ACHN (cell line): ENCODE data around the gene FBXL14.

Experiments used
- DNase-seq: peaks from one replicate; pipeline ENCODE4 v3.0.0-alpha.2; 2015
- in situ Hi-C: cut with HindIII; loops from 2 replicates; pipeline ENCODE4 v1.10.0; 2017; ENCODE audit warnings: low sequenced_read_pairs, low pct_ligation_motif_present, low pct_unique_long_range_greater_than_20kb

Gene FBXL14

DNA sequence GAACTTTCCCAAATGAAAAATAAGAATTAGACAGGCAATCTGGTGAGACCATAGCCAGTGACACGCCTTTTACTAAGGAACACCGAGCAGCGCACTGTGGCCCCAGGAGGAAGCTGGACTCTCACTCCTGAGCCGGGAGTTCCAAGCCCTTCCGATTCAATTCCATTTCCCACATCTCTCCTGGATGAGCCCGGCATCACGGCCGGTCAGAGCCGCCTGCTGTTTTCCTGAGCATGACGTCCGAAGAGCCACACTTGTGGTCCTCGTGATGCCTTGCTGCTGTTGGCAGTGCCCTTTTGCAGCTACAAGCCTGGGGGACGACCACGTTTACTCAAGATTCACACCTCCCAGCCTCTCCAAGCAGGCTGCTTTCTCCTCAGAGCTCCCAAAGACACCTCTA lies 40.8 kb downstream of the FBXL14 start:
- in situ Hi-C loops: no loop called here
- no peak for DNase-seq

DNA sequence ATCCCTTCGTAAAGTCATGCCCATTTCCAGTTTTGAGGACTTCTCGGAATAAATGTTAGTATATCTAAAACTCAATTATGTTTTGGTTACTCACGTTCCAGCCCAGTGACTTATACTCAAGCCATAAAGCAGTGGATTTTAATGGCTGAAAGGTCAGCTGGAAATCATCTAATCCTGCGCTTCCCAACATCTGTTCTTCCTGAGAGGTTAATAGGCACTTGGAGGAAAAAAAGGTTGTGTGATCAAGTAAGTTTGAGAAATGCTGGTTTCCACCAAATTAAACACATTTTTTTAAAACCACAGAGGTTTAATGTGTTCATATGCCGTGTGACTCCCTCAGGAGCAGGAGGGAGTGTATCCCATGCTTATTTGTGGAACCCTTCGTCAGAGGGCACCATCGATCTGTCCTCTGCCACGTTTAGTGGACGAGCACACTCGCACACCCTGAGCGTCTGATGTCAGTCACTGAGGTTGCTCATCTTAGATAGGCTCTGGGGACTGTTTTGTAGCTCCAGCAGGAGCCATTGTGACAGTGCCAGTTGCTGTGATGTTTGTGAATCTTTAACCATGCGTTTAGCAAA lies 41.4 kb downstream of the FBXL14 start:
- in situ Hi-C loops: no loop called here
- no peak for DNase-seq

DNA sequence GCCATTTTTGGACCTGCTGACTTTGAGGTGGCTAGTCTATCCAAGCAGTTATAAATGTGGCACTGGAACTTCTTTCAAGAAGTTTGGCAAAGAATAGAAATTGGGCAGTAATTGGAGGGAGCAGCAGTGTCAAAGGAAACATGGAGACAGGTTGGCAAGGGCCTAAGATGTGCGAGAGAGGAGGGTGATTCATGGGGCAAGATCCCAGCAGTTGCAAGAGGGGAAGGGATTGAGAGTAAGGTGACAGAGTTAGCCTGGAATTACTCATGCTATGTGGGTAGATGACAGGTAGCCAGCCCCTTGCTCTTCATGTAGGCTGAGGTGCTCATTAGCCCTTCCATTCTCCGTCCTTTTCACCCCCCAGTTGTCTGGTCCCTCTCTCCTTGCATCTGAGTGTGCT lies 42.2 kb downstream of the FBXL14 start:
- no peak for DNase-seq
- in situ Hi-C loops: no loop called here

DNA sequence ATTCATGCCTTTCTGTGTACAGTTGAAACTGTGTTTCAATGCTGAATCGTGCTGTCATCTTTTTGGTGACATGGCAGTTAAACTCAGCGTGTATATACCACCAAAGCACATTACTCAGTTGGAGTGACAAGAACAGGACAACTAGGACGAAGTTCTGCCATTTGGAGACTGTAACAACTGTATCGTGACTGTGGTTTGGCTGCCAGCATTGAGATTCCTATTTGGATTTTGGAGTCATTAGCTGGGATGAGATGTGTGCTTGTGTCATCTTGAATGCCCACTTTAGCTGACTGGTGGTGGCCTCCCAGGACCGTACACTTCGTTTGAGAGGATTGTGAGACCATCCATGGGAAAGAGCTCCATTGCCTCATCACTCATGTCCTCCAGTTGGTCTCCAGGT lies 42.9 kb downstream of the FBXL14 start:
- in situ Hi-C loops: no loop called here

DNA sequence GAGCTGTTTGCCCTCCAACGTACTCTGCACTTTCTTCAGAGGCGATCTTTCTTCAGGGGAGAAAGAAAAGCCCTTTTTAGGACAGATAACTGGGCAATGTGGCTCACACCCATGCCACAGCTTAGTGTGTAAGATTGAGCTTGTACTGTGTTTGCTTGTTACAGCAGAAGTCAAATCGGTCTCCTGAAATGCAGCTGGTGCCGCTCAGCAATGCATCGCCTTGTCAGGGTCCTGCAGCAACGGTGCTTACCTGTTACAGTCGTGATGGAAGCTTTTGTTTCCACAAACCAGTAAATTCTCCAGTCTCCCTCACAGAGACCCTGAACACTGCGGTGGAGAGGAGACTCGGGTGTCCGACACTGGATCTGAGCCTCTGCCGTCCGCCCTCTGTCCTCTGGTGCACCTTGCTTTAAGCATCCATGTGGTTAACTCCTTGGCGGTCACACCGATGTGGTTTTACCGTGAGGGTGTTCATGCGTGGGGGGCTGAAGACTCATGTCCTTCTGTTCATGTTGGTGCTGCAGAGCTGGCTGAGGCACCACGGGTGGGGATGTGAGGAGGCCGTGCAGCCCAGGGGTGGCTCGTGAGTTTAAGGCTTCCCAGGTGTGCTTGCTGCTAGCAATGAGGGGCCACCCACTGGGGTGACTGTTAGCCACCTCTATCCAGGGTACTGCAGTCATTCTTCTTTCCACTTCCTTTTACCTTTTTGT lies 47.3 kb downstream of the FBXL14 start:
- DNase-seq: no peak
- in situ Hi-C loops: no loop called here

More for the DNA sequence above, 42.9 kb downstream of the FBXL14 start:
- no peak for DNase-seq

DNA sequence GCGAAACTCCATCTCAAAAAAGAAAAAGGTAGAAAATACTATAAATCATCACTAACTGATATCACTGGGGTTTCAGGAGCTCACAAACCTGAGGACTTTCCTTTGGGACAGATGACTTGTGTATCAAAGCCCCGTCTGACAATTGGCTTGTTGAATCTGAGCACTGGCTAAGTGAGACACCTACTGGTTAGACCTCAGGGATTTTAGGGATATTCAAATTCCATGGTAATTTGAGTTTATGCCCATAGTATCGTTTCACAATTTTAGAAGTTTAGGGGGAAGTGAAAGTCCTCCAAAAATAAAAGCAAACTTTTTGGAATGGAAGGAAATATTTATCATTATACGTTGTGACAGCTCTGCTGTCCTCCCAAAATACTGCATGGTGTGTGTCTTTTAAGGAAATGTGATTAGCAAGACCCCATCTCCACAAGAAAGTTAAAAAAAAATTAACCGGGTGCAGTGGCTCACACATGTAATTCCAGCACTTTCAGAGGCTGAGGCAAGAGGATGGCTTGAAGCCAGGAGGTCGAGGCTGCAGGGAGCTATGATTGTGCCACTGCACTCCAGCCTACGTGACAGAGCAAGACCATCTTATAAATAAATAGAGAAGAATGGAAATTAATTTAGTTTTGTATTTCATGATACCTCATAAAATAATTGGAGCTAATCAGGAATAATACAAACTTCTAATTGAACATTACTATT lies 49.2 kb downstream of the FBXL14 start:
- in situ Hi-C loops: no loop called here

DNA sequence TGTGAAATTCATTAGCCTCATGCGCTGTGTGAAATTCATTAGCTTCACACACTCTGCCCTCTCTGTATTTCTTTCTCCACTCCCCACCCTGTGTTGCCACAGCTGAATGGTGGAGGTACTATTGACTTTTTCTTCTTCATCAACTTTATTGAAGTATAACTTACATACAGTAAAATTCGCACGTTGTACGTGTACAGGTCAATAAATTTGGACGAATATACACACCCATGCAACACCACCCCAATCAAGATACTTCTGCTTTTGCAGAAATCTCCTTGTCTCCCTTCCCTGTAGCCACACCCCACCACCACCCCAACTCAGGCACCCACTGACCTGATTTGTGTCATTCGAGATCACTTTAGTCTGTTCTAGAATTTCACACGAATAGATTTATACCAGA lies 51.8 kb downstream of the FBXL14 start:
- in situ Hi-C loops: no loop called here
- no peak for DNase-seq

More for the DNA sequence above, 49.2 kb downstream of the FBXL14 start:
- no peak for DNase-seq

DNA sequence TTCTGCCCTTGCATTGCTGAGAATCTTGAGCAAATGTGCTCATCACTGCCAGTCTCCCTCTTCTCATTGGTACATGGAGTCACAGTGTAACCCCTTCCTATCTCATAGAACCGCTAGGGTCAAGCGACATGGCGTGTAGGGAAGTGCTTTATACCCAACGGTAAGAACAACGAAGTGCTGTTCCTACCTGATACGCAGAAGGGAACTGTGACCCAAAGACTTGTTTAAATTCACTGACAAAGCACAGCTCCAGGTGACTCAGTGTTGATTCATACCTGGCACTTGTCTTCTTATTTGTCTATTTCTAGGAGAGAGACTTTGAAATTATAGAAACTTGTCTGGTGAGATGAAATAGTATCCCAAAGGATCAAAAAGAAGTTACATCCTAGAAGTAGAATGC lies 53.7 kb downstream of the FBXL14 start:
- DNase-seq: no peak
- in situ Hi-C loops: no loop called here

DNA sequence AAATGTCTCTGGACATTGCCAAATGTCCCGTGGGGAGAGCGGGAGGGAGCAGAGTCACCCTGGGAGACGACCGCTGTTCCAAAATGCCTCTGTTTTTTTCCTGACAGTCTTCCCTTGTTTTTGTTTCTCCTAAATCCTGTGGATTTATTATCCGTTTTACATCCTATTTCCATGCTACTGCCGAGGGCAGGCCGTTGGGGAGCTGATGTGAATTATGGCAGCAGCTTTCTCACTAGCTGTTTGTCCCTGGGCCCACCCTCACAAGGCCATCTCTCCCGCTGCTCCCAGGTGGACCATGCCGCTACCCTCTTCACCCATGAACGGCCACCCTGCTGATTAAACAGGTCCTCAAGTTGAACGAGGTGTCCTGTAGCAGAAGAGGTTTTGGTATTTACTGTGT lies 55.2 kb downstream of the FBXL14 start:
- in situ Hi-C loops: no loop called here
- no peak for DNase-seq

DNA sequence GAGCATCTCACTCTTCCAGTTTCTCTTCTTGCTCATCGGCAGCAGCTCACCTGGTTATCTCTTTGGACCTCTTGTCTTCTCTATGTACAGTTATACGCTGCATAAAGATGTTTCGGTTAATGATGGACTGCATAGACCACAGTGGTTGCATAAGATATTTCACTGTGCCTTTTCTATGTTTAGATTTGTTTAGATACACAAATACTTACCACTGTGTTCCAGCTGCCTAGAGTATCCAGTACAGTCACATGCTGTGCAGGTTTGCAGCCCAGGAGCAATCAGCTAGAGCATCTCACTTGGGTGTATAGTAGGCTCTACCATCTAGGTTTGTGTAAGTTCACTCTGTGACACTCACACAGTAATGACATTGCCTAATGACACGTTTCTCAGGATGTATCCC lies 57.6 kb downstream of the FBXL14 start:
- in situ Hi-C loops: no loop called here
- DNase-seq: no peak

DNA sequence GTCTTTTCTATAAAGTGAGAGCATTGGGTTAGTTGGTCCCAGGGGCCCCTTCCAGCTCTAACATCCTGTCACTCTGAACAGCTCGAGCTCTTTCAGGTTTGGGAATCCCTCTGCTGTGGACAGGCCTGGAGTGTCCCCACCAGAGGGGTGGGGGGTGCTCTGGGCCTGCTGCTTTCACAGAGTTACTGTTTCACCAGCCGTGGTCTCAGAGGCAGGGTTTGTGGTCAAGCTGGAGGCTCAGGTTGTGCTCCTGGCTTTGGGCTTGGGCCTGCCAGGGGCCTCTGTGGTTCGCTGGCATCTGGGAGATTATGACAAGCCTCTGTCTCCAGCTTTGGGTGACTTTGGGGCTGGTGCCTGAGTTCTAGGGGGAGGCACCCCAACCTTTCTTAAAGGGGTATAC lies 59.6 kb downstream of the FBXL14 start:
- in situ Hi-C loops: no loop called here
- peak; percentile 76 for DNase-seq

DNA sequence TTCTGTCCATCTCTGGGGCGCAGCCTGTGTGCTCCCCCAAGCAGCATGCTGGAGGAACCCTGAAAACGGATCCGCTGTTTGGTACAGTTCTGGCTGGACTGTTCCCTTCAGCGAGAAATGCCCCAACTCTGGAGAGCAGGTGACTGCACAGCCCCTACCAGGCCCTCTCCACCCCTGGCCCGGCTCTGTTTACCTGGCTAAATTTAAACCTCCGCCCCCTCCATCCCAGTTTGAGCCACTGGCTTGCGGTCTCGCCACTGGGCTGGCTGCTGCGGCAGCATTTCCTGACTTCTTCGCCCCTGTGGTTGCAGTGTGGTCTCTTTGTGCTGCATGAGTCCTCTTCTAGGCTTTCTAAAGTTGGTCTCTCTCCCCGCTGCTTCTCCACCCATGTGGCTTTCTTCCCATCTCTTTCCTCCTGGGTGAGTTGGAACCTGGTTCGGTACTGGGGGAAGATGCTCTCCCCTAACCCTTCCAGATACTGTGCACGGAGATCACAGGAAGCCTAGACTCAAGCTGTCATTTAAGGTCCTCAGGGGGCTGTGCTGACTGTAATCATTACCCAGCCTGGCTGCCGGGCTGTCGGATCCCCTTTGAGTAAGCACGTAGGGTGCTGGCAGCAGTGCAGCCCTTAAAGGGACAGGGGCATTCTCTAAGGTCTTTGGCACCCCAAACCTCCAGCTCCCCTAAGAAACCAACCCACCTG lies 60.6 kb downstream of the FBXL14 start:
- peak; percentile 83 for DNase-seq
- in situ Hi-C loops: no loop called here

DNA sequence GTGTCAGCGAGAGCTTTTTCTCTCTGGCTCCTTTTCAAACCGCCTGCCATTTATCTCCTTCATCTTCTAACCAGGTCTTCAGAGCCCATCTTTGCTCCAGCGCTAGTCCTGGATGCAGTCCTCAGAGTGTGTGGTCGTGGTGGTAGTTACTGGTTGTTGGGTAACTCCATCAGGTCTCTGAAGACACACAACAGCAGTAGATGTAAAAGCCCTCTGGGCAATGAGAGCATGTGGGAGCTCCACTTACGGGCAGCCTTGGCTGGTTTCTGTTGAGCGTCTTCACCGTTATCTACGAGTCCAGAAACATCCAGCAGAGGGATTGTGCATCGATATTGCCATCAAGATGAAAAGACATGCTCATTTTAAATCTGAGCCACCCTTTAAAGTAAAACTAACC lies 61.2 kb downstream of the FBXL14 start:
- in situ Hi-C loops: no loop called here
- peak; percentile 44 for DNase-seq

DNA sequence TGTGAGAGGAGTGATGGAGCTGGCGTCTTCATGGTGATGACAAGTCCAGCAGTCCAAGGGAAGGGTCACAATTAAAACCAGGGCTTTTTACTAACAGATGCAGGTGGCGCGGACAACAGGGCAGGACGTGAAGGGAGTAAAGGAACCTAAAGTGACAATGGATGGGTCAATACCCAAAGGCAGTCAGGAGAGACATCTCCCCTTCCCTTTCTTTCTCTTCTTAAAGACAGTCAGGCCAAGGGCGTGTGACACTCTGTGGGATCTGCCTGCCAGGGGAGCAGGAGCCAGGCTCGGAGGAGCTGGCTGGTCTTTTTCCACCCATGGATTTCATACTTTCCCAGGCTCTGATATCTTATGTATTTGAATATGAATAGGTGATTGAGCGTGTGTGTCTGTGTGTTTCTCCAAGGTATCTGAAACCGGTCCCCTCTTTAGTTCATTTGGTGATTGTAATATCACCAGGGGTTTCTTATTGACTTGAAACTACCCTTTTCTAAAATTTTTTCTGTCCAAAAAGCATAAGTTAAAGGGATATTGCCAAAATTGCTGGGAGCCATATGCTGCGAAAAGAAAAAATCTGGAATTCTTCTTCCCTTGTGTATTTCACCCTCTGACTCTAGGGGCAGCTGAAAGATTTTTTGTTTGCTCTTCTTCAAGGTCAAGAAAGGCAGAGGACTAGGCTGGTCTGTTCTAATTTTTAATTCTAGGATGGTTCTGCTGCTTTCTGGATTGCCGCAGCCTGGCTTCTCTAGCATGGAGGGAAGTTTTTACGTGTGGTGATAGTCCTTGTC lies 61.8 kb downstream of the FBXL14 start:
- in situ Hi-C loops: no loop called here
- no peak for DNase-seq

DNA sequence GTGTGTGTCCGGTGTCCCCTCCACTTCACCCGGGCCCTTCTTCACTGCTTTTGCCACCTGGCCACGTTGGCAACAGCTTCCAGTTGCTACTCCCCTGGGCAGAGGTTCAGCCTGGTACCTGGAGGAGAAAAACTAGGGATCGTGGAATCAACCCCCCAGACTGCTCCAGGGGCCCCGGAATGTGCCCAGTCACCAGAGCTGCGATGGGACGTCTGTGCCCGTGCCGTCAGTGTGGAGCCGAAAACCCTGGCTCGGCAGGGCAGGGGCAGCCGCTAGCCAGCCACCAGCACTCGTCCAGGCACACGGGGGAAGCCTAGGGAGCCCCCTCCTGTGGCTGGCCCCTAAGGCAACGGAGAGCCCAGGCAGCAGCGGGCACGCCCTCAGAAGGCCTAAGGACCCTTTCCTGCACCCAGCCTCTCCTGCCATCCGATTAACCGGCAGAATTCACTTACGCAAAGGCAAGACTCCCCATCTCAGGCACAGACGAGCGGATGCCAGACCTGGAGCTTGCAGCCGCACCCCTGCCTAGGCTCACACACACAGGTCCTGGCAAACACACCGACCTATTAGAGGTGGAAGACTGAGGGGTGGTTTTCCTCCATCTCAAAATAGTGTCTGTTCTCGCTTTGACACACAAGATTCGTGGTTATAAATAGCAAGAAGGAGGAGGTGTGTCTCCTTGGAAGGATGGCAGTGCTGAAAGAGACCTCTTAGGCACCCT lies 62.6 kb downstream of the FBXL14 start:
- in situ Hi-C loops: no loop called here
- DNase-seq: no peak

DNA sequence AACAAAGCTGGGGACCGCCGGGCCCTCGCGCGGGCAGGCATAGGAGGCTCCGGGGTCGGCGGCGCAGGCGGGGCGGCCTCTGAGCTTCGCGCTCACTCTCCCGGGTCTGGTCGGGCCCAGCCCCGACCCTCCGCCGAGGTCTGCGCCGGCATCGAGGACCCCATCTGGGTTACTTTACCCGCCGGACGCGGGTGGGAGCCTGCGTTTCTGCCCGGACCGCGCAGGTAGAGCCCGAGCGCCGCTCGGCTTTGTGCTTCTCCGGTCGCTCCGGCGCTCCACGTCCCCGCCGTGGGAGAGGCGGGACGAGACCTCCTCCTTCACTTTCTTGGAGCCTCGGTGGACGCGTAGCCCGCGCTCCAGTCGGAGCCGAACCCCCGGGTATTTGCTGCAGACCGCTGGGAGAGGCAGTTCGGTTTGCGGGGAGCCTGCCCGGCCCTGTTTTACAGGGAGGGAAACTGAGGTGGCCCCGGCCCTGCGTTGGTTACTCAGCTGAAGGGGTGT lies 63.2 kb downstream of the FBXL14 start:
- in situ Hi-C loops: no loop called here
- DNase-seq: no peak

DNA sequence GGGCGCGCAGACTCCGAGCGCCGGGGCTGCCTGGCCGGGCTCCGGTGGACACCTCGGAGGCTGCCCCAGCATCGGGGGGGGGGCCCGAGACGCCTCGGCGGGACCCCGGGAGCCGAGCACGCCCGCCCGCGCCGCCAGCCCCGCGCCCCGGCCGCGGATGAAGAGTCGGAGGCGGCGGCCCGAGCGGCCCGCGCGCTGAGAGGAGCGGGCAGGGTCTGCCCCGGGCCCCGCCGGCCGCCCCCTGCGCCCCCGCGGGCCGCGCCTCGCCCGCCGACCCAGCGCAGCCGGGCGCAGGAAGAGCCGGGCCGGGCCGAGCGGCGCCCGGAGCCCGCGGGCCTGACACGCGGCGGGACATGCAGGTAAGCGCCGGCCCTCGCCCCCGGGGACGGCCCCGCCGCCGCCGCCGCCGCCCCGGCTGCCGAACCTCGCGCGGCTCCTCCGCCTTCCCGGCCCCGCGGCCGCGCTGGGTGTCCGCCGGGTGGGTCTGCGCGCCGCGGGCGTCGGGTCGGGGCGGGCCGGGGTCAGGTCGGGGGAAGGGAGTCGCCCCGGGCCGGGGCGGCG lies 63.7 kb downstream of the FBXL14 start:
- in situ Hi-C loops: no loop called here
- DNase-seq: no peak
